Measurements from ENCODE around the gene TOX2. TPM values are rescaled to one million over a fixed set of nuclear protein-coding genes. Genes with fewer than 3 reads are reported as not detected.

Gene TOX2
- total RNA-seq, 1 experiment from 2014 or later: not detected

- Mint-ChIP-seq H3K9me3 (ENCODE audit: unreplicated experiment) (no peaks in the 10 kb centered on the region), H3K36me3 (ENCODE audit: insufficient read depth, unreplicated experiment) (no peaks in the 10 kb centered on the region), H3K4me1 (ENCODE audit: low read depth, unreplicated experiment) (no peaks in the 10 kb centered on the region), H3K27ac (ENCODE audit: unreplicated experiment) (no peak overlapping the region), H3K27me3 (ENCODE audit: insufficient read depth, unreplicated experiment) (peaks cover 12% of the 10 kb centered on the region), H3K4me3 (ENCODE audit: unreplicated experiment) (no peak overlapping the region)
- Histone ChIP-seq H3K9me3 (no peaks in the 10 kb centered on the region), H3K27me3 (replicated peaks; ENCODE audit: control insufficient read depth, insufficient read depth, low read length) (no peaks in the 10 kb centered on the region), H3K4me1 (no peaks in the 10 kb centered on the region), H3K36me3 (ENCODE audit: control insufficient read depth, insufficient read depth, low read length) (no peaks in the 10 kb centered on the region), H3K4me3 (ENCODE audit: low read depth, low read length) (no peak overlapping the region)
- no peak for TF ChIP-seq CTCF (IDR thresholded peaks at IDR 0.05; ENCODE audit: insufficient read depth in 1 of 2, low read depth in 1 of 2, low read length in 1 of 2, severe bottlenecking in 1 of 2, unreplicated experiment in 1 of 2)
- ChIA-PET POLR2A (no interaction called here), CTCF (no interaction called here)
- DNase-seq: no peak
- BruUV-seq (replicated peaks): no TSS peak
- intact Hi-C loops (cut with micrococcal nuclease; ENCODE audit: unreplicated experiment): no loop called here
Observed at GRCh38 chr20:43974695-43975094, 60.0 kb downstream of the TOX2 start.

- no peak for TF ChIP-seq CTCF (IDR thresholded peaks at IDR 0.05; ENCODE audit: insufficient read depth in 1 of 2, low read depth in 1 of 2, low read length in 1 of 2, severe bottlenecking in 1 of 2, unreplicated experiment in 1 of 2)
- Histone ChIP-seq H3K4me3 (ENCODE audit: low read depth, low read length) (no peak overlapping the region), H3K27me3 (replicated peaks; ENCODE audit: control insufficient read depth, insufficient read depth, low read length) (no peaks in the 10 kb centered on the region), H3K9me3 (no peaks in the 10 kb centered on the region), H3K4me1 (no peaks in the 10 kb centered on the region), H3K36me3 (ENCODE audit: control insufficient read depth, insufficient read depth, low read length) (no peaks in the 10 kb centered on the region)
- no peak for DNase-seq
- Mint-ChIP-seq H3K4me1 (ENCODE audit: low read depth, unreplicated experiment) (no peaks in the 10 kb centered on the region), H3K36me3 (ENCODE audit: insufficient read depth, unreplicated experiment) (no peaks in the 10 kb centered on the region), H3K27me3 (ENCODE audit: insufficient read depth, unreplicated experiment) (peaks cover 17% of the 10 kb centered on the region), H3K4me3 (ENCODE audit: unreplicated experiment) (no peak overlapping the region), H3K9me3 (ENCODE audit: unreplicated experiment) (no peaks in the 10 kb centered on the region), H3K27ac (ENCODE audit: unreplicated experiment) (no peak overlapping the region)
- no TSS peak for BruUV-seq (replicated peaks)
- intact Hi-C loops (cut with micrococcal nuclease; ENCODE audit: unreplicated experiment): no loop called here
- CTCF ChIA-PET: no interaction called here
- POLR2A ChIA-PET: no interaction called here
Observed at GRCh38 chr20:43975096-43975768, 60.6 kb downstream of the TOX2 start.

GRCh38 chr20:43976547-43976946 is 61.9 kb downstream of the TOX2 start:
- H3K27me3 Mint-ChIP-seq (ENCODE audit: insufficient read depth, unreplicated experiment): peaks cover 17% of the 10 kb centered on the region
- H3K27ac Mint-ChIP-seq (ENCODE audit: unreplicated experiment): no peak overlapping the region
- no peak overlapping the region for H3K4me3 Mint-ChIP-seq (ENCODE audit: unreplicated experiment)
- no peaks in the 10 kb centered on the region for H3K4me1 Mint-ChIP-seq (ENCODE audit: low read depth, unreplicated experiment)
- Histone ChIP-seq H3K36me3 (ENCODE audit: control insufficient read depth, insufficient read depth, low read length) (no peaks in the 10 kb centered on the region), H3K4me1 (no peaks in the 10 kb centered on the region), H3K4me3 (ENCODE audit: low read depth, low read length) (no peak overlapping the region), H3K27me3 (replicated peaks; ENCODE audit: control insufficient read depth, insufficient read depth, low read length) (no peaks in the 10 kb centered on the region), H3K9me3 (no peaks in the 10 kb centered on the region)
- BruUV-seq (replicated peaks): no TSS peak
- CTCF ChIA-PET: no interaction called here
- no peak for DNase-seq
- POLR2A ChIA-PET: no interaction called here
- intact Hi-C loops (cut with micrococcal nuclease; ENCODE audit: unreplicated experiment): no loop called here
- no peaks in the 10 kb centered on the region for H3K36me3 Mint-ChIP-seq (ENCODE audit: insufficient read depth, unreplicated experiment)
- TF ChIP-seq CTCF (IDR thresholded peaks at IDR 0.05; ENCODE audit: insufficient read depth in 1 of 2, low read depth in 1 of 2, low read length in 1 of 2, severe bottlenecking in 1 of 2, unreplicated experiment in 1 of 2): no peak
- H3K9me3 Mint-ChIP-seq (ENCODE audit: unreplicated experiment): no peaks in the 10 kb centered on the region

Measured in Caco-2 (cell line).